Ramos (cell line): ENCODE data around the gene RELL1.

Experiments used
- in situ Hi-C: fragments of 300-500 bp; cut with MboI; formaldehyde crosslinking; loops from one replicate; pipeline ENCODE4 v1.14.3; 2022; ENCODE audit warnings: low sequenced_read_pairs; ENCODE audit not compliant: unreplicated experiment

RELL1 gene

DNA sequence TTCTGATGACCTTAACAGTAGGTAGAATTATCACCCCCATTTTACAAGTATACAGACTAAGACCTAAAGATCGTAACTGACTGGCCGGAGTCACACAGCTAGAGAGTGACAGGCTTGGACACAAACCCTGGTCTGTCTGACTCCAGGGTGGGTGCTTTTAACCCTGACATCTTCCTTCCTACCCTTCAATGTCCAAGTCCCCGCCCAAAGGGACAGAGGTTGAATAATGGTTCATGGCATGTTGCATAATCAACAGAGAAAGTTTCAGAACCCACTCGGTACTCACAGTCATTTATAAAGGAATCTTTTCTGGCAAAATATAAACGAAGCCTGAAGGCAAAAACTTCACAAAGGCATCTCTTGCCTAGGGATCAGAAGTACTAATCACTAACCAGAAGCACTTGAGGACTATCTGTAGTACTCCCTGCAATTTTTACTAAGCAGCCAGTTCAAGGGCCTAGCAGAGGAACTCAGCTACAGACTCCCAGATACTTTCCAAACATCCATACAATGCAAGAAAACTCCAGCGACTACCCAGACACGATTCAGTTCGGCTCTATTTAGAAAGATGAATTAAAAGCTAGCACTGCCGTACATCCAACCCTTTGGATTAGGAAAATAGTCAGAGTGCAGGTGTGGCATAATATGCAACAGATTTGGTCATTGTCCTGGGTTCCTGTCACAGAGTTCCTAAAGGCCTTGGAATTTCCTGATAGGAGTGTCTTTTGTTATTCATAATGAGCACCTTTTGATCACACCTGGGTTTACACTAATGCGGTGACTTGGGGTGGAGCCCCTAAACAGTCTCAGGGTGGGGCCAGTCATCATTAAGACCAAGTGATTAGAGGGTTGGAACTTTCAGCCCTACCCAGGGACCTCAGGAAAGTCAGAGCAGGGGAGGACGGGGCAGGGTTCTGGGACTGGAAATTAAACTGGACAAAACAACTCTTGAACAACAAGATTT lies 44.0 kb downstream of the RELL1 start:
- in situ Hi-C loops, result no loop called here

- in situ Hi-C loops, result no loop called here
These were observed 44.8 kb downstream of the RELL1 start for GRCh38 chr4:37641352-37641751.

DNA sequence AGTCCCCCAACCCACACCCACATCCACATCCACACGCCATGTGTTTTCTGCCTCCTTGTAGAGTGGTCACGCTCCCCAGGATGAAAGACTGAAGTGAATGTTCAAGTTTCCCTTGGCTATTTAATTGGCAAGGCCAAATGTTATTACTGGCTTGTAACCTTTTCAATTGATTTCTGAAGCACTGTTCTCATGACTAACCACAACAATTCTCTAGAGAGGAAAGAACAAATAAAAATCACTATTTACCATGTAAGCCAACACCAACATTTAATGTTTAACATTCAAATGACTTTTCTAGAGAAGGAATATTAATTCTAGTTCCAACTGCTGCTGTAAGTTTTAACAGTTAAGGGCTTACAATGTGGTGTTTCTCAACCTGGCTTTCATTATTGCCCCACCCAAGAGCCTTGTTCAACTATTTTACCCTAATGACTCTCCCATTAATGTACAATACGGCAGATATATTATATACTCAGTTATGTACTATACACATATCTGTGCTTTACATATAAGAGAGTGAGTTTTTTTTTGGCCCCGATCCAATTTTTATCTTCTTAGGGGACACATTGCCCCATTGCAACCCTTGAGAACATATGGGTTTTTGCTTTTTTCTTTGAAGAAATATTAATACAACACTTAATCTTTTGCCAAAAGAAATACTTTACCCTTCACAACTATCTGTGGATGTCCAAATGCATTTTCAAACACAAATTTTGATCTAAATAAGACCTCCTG lies 46.5 kb downstream of the RELL1 start:
- in situ Hi-C loops, result no loop called here

DNA sequence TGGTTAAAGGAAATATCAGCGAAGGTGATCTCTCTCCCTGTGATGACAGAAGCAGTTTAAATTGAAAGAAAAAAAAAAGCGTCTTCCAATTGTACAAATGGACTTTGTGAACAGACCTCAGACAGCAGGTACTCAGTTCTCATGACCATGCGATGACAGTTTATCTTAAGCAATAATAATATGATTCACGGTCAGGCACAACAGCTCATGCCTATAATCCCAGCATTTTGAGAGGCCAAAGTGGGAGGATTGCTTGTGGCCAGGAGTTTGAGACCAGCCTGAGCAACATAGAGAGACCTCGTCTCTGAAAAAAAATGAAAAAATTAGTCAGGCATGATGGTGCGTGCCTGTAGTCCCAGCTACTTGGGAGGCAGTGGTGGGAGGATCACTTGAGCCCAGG lies 51.0 kb downstream of the RELL1 start:
- in situ Hi-C loops, result no loop called here

DNA sequence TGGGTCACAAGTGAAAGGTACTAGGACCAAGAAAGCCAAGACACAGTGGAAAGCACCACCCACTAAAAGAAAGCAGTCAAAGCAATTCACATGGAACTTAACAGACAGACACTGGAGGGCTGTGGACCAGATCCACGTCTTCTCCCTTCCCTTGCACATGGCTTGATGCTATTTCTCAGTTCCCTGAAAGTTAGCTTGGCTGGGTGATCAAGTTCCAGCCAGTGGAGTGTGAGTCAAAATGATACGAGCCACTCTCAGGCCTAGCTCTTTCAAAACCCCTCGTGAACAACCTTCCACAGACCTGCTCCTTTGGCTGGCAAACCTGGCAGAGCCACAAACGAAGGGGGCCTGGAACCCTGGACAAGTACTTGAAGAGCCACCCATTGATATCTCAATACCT lies 52.0 kb downstream of the RELL1 start:
- in situ Hi-C loops, result no loop called here

GRCh38 chr4:37632836-37633235 lies 53.3 kb downstream of the RELL1 start:
- in situ Hi-C loops, result no loop called here

GRCh38 chr4:37631551-37631950 lies 54.6 kb downstream of the RELL1 start:
- in situ Hi-C loops, result no loop called here

- in situ Hi-C loops, result no loop called here
These were observed 56.5 kb downstream of the RELL1 start for GRCh38 chr4:37629713-37630112.

DNA sequence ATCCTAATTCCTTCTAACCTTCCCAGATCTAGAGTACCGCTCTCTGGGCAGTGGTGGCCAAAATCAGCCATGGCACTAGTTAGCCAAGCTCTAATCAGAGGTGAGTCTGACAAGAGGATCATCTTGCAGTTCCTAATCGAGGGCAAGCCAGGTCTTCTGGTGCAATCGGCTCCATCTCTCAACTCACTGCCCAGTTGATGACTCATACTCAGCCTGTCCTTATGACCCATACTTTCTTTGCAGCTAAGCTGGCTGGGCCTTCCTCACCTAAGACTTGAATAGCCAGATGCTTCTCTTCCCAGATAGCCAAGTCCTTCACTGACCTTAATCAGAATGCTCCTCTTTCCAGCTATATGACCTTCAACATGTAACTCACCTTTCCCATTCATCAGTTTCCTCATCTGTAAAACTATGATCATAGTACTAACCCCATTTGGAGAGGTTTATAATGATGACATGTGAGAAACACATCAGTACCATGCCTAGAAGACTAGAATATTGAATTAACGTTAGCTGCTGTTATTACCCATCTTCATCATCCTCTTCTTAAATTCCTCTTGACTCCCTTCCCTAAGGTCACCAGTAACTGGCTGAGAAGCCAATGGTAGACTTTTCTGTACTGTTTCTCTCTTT lies 57.1 kb downstream of the RELL1 start:
- in situ Hi-C loops, result no loop called here

DNA sequence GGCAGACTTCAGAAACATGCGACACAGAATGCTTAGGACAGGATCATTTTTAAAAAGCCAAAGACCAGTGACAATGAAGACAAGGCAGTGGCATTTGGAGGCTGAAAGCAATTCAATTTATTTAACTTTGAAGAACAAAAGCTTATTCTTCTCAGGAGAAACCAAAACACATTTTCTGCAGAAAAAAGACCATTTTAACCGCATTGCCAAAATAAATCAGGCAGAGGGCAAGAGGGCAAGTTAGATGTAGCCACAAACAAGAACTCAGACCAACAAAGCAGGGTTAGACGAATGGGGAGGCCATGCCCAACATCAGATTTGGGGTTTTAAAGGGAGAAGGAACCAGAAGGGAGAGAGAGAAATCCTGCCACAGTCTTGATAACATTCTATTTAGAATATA lies 58.9 kb downstream of the RELL1 start:
- in situ Hi-C loops, result no loop called here

DNA sequence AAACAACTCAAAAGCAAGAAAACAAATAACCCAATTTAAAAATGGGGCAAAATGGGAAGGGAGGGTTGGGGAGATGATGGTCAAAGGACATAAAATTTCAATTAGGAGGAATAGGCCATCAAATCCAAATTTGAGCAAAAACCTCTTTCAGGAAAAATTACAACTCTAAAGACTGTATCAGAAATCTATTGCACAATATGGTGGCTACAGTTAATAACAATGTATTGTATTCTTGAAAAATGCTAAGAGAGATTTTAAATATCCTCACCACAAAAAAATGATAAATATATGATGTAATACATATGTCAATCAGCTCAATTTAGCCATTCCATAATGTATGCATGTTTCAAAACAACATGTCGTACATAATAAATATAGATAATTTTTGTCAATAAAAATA lies 60.7 kb downstream of the RELL1 start:
- in situ Hi-C loops, result no loop called here

GRCh38 chr4:37623940-37624339 lies 62.2 kb downstream of the RELL1 start:
- in situ Hi-C loops, result no loop called here

DNA sequence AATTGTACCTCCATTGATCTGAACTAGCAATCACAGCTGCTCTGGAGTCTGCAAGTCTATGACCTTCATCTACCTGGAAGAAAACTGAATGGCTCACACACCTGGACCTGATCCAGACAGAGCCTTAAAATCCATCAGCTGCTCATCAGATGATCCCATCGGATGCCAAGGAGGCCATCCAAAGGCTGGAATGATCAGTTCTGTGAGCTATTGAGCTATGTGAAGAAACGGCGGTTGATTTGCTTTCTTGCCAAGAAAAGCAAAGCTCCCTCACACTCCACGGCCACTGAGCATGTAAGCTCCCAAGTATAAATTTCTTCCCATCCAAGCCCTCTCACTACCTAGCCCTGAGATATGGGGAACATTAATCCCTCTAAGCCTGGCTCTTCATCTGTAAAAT lies 63.1 kb downstream of the RELL1 start:
- in situ Hi-C loops, result no loop called here

DNA sequence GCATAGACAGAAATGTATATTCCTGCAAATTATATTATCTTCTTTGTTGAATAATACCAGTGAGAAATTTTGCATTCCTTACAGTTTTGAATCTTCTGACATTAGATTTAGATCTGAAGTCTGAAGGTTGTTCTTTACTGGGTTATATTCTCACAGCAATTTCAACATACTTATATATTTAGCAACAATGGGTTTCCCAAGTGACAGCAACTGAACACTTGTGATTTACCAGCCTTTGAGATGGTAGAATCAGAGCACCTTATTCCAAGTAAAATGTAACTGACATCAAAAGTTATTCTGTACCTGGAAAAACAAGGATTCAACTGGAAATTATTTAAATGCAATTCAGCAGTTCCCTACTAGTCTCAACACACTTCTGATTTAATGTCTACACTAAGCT lies 66.0 kb downstream of the RELL1 start:
- in situ Hi-C loops, result no loop called here

DNA sequence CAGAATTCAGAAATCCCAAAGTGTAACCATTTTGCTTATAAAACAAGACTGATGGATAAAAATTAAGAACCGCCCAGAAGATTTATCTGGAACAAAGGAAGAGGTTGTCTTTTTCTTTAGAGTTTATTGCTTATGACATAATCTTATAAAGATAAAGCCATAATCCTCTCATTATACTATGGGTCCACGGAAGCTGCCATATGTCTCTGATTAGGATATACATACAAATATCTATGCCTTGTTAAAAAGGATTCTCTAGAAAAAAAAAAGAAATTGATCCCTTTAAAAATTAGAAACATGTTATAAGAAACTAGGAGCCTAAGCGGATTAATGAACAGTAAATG lies 70.5 kb downstream of the RELL1 start:
- in situ Hi-C loops, result no loop called here

- in situ Hi-C loops, result no loop called here
These were observed 71.0 kb downstream of the RELL1 start for GRCh38 chr4:37615059-37615719.

GRCh38 chr4:37612811-37613210 lies 73.4 kb downstream of the RELL1 start:
- in situ Hi-C loops, result no loop called here

- in situ Hi-C loops, result loop anchor here (10.0 kb wide), 1 partner anchor 175 kb away; no protein-coding TSS in a partner anchor
These were observed 76.5 kb downstream of the RELL1 start for GRCh38 chr4:37609626-37610025.

DNA sequence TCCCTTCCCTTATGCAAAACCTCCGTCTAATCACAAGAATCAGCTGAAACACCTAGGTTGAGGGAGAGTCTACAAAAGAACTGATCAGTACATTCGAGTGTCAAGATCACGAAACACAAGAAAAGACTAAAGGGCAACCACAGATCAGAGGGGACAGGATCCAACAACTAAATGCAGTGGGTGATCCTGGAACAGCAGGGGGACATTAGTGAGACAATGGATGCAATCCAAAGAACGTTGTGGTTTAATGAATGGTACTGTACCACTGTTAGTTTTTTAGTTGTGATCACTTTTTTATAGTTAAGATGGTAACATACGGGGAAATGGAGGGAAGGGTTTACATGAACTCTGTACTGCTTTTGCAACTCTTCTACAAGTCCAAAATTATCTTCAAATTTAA lies 79.2 kb downstream of the RELL1 start:
- in situ Hi-C loops, result loop anchor here (10.0 kb wide), 1 partner anchor 178 kb away; no protein-coding TSS in a partner anchor

DNA sequence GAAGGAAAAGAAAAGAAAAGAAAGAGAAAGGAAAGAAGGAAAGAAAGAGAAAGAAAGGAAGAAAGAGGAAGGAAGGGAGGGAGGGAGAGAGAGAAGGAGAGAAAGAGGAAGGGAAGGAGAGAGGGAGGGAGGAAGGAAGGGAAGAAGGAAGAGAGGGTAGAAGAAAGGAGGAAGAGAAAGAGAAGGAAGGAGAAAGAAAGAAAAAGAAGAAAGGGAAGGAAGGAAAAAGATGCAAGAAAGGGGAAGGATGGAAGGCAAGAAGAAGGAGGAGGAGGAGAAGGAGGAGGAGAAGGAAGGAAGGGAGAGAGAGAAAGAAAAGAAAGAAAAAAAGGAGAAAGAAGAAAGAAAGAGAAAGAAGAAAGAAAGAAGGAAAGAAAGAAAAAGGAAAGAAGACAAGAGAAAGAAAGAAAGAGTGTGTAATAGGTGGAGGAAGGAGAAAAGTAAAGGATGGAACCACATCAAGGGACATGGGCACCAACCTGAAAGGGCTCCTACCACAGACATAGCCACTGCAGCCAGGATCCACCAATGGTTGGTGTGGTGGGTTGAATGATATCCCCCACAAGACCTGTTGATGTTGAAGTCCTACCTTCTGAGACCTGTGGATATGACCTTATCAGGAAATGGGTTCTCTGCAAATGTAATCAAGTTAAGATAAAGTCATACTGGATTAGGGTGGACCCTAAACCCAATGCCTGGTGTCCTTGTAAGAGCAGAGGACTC lies 80.2 kb downstream of the RELL1 start:
- in situ Hi-C loops, result loop anchor here (10.0 kb wide), 1 partner anchor 179 kb away; no protein-coding TSS in a partner anchor
